ENCODE measurements around the gene TDRD7.

The TDRD7 gene

DNA sequence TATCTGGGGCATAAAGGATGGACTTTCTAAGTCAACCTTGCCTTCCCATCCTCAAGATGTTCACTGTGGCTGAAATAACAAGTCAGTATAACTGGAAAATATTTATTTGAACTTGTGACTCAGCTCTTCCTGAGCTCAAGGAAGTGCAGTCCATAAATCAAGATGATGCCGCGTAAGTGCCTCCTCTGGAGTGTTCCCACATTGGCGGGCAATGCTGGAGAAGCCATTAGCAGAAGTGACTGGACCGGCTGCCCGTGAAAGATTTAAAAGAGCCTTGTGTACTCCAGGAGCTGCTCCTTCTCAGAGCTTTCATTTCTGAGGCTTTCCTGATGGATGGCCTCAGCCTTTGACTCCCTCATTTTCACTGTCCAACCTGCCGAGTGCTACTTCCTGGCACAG lies 107.0 kb downstream of the TDRD7 start:
- H3K4me3 ChIP-seq (ENCODE audit: low read depth in 1 of 5, low read length in 5 of 5), result no peak overlapping the region
- H3K36me3 ChIP-seq (ENCODE audit: control insufficient read depth in 5 of 5, insufficient read depth in 5 of 5, low read length in 5 of 5), result no peaks in the 10 kb centered on the region
- H3K4me1 ChIP-seq (ENCODE audit: control insufficient read depth in 5 of 5, insufficient read depth in 5 of 5, low read length in 5 of 5), result peaks cover 0 to 5% (median 0%) of the 10 kb centered on the region in 5 donors
- no peaks in the 10 kb centered on the region for H3K9me3 ChIP-seq (ENCODE audit: control insufficient read depth in 5 of 5, low read length in 5 of 5)
- H3K27ac ChIP-seq (ENCODE audit: low read depth, low read length), result no peak overlapping the region
- H3K27me3 ChIP-seq (ENCODE audit: control insufficient read depth in 5 of 5, insufficient read depth in 4 of 5, low read length in 5 of 5), result peaks cover 0 to 4% (median 0%) of the 10 kb centered on the region in 5 donors
- no peak overlapping the region for H3K9ac ChIP-seq (ENCODE audit: low read length in 5 of 5)

GRCh38 chr9:97519441-97519970 lies 107.6 kb downstream of the TDRD7 start:
- peaks cover 0 to 5% (median 0%) of the 10 kb centered on the region in 5 donors for H3K4me1 ChIP-seq (ENCODE audit: control insufficient read depth in 5 of 5, insufficient read depth in 5 of 5, low read length in 5 of 5)
- H3K9me3 ChIP-seq (ENCODE audit: control insufficient read depth in 5 of 5, low read length in 5 of 5), result no peaks in the 10 kb centered on the region
- no peak overlapping the region for H3K27ac ChIP-seq (ENCODE audit: low read depth, low read length)
- H3K36me3 ChIP-seq (ENCODE audit: control insufficient read depth in 5 of 5, insufficient read depth in 5 of 5, low read length in 5 of 5), result no peaks in the 10 kb centered on the region
- no peak overlapping the region for H3K4me3 ChIP-seq (ENCODE audit: low read depth in 1 of 5, low read length in 5 of 5)
- H3K9ac ChIP-seq (ENCODE audit: low read length in 5 of 5), result no peak overlapping the region
- H3K27me3 ChIP-seq (ENCODE audit: control insufficient read depth in 5 of 5, insufficient read depth in 4 of 5, low read length in 5 of 5), result peaks cover 0 to 4% (median 0%) of the 10 kb centered on the region in 5 donors

DNA sequence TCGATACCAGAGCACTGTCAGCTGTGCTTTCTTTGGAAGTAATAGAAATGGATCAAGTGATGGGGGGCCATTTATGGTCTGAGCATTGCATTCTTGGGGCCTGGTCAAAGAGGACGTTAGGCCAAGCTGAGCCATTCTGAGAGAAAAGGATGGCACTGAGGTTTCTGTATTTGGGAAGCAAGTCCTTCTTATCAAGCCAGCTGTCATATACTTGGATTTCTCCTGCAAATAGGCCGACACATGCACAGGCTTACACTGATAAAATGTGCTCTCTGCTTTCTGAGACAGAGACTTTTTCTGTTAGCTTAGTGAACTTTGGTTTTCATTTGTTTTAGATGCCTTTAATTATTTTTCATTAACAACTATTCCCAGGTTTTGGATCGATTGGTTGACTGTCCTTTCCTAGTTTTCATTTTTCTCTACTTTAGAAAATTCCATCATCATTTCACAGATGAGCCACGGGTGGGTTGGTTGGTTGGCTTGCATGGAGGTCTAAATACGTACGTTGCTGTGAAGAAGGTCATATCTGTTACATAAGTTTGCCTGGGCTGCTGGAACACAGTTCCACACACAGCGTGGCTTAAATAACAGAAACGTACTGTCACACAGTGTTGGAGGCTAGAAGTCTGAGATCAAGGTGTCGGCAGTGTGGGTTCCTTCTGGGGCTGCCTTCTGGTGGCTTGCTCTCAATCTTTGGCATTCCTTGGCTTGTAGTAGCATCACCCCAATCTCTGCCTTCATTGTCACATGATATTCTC lies 109.9 kb downstream of the TDRD7 start:
- Histone ChIP-seq H3K9ac (ENCODE audit: low read length in 5 of 5) (no peak overlapping the region), H3K36me3 (ENCODE audit: control insufficient read depth in 5 of 5, insufficient read depth in 5 of 5, low read length in 5 of 5) (peaks cover 0 to 2% (median 0%) of the 10 kb centered on the region in 5 donors), H3K4me1 (ENCODE audit: control insufficient read depth in 5 of 5, insufficient read depth in 5 of 5, low read length in 5 of 5) (peaks cover 0 to 1% (median 0%) of the 10 kb centered on the region in 5 donors), H3K9me3 (ENCODE audit: control insufficient read depth in 5 of 5, low read length in 5 of 5) (no peaks in the 10 kb centered on the region), H3K27ac (ENCODE audit: low read depth, low read length) (no peak overlapping the region), H3K4me3 (ENCODE audit: low read depth in 1 of 5, low read length in 5 of 5) (no peak overlapping the region), H3K27me3 (ENCODE audit: control insufficient read depth in 5 of 5, insufficient read depth in 4 of 5, low read length in 5 of 5) (peaks cover 0 to 2% (median 0%) of the 10 kb centered on the region in 5 donors)

DNA sequence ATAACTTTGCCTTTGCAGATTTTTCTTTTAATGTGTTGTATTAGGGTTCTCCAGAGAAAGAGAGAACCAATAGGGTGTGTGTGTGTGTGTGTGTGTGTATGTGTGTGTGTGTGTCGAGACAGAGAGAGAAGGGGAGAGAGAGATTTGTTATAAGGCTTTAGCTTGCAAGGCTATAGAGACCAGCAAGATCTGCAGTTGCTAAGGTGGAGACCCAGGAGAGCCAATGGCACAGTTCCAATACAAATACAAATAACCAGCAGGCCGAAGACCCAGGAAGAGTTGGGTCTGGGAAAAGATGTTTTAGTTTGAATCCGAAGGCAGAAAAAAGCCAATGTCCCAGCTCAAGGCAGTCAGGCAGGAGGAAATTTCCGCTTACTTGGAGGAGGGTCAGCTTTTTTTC lies 112.5 kb downstream of the TDRD7 start:
- H3K4me1 ChIP-seq (ENCODE audit: control insufficient read depth in 5 of 5, insufficient read depth in 5 of 5, low read length in 5 of 5), result peaks cover 0 to 4% (median 0%) of the 10 kb centered on the region in 5 donors
- H3K4me3 ChIP-seq (ENCODE audit: low read depth in 1 of 5, low read length in 5 of 5), result no peak overlapping the region
- H3K9me3 ChIP-seq (ENCODE audit: control insufficient read depth in 5 of 5, low read length in 5 of 5), result no peaks in the 10 kb centered on the region
- H3K27me3 ChIP-seq (ENCODE audit: control insufficient read depth in 5 of 5, insufficient read depth in 4 of 5, low read length in 5 of 5), result no peaks in the 10 kb centered on the region
- no peak overlapping the region for H3K27ac ChIP-seq (ENCODE audit: low read depth, low read length)
- H3K36me3 ChIP-seq (ENCODE audit: control insufficient read depth in 5 of 5, insufficient read depth in 5 of 5, low read length in 5 of 5), result peaks cover 0 to 2% (median 0%) of the 10 kb centered on the region in 5 donors
- no peak overlapping the region for H3K9ac ChIP-seq (ENCODE audit: low read length in 5 of 5)

GRCh38 chr9:97525451-97525850 lies 113.6 kb downstream of the TDRD7 start:
- Histone ChIP-seq H3K36me3 (ENCODE audit: control insufficient read depth in 5 of 5, insufficient read depth in 5 of 5, low read length in 5 of 5) (peaks cover 0 to 2% (median 0%) of the 10 kb centered on the region in 5 donors), H3K27ac (ENCODE audit: low read depth, low read length) (no peak overlapping the region), H3K4me3 (ENCODE audit: low read depth in 1 of 5, low read length in 5 of 5) (no peak overlapping the region), H3K9me3 (ENCODE audit: control insufficient read depth in 5 of 5, low read length in 5 of 5) (no peaks in the 10 kb centered on the region), H3K9ac (ENCODE audit: low read length in 5 of 5) (no peak overlapping the region), H3K4me1 (ENCODE audit: control insufficient read depth in 5 of 5, insufficient read depth in 5 of 5, low read length in 5 of 5) (peaks cover 0 to 4% (median 0%) of the 10 kb centered on the region in 5 donors), H3K27me3 (ENCODE audit: control insufficient read depth in 5 of 5, insufficient read depth in 4 of 5, low read length in 5 of 5) (no peaks in the 10 kb centered on the region)

DNA sequence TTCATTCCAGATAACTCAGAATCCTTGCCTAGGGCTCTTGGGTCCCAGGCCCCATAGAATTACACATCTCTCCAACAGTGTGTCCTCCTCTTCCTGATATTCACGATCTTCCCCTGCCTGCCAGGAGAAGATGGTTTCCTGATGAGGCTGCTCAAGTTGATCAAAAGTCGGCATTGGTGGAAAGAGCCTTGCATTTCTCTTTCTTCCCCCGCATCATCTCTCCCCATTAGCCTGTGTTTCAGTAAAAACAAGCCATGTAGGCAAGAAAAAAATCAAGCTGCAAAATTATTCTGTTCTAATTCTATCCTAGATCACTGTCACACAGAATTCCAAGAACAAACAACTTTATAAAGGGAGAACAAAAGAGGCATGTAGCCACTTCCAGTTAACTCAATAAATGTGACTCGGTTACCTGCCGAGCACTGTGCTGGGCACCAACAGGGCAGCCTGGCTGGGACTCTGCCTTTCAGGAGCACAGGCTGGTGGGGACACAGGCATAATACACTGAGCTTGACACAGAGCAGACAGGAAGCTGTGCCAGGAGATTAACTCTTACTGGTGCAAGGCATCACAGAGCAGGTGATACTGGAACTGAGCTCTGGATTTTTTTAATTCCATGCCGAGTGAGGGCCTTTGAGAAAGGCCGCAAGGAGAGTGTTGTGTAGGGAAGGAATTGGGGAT lies 115.1 kb downstream of the TDRD7 start:
- H3K4me3 ChIP-seq (ENCODE audit: low read depth in 1 of 5, low read length in 5 of 5), result no peak overlapping the region
- H3K9ac ChIP-seq (ENCODE audit: low read length in 5 of 5), result no peak overlapping the region
- peaks cover 0 to 2% (median 0%) of the 10 kb centered on the region in 5 donors for H3K36me3 ChIP-seq (ENCODE audit: control insufficient read depth in 5 of 5, insufficient read depth in 5 of 5, low read length in 5 of 5)
- H3K9me3 ChIP-seq (ENCODE audit: control insufficient read depth in 5 of 5, low read length in 5 of 5), result no peaks in the 10 kb centered on the region
- H3K4me1 ChIP-seq (ENCODE audit: control insufficient read depth in 5 of 5, insufficient read depth in 5 of 5, low read length in 5 of 5), result peaks cover 0 to 4% (median 0%) of the 10 kb centered on the region in 5 donors
- H3K27me3 ChIP-seq (ENCODE audit: control insufficient read depth in 5 of 5, insufficient read depth in 4 of 5, low read length in 5 of 5), result no peaks in the 10 kb centered on the region
- H3K27ac ChIP-seq (ENCODE audit: low read depth, low read length), result no peak overlapping the region

GRCh38 chr9:97527626-97528528 lies 116.0 kb downstream of the TDRD7 start:
- Histone ChIP-seq H3K9me3 (ENCODE audit: control insufficient read depth in 5 of 5, low read length in 5 of 5) (no peaks in the 10 kb centered on the region), H3K4me3 (ENCODE audit: low read depth in 1 of 5, low read length in 5 of 5) (no peak overlapping the region), H3K27ac (ENCODE audit: low read depth, low read length) (no peak overlapping the region), H3K9ac (ENCODE audit: low read length in 5 of 5) (no peak overlapping the region), H3K36me3 (ENCODE audit: control insufficient read depth in 5 of 5, insufficient read depth in 5 of 5, low read length in 5 of 5) (peaks cover 0 to 2% (median 0%) of the 10 kb centered on the region in 5 donors), H3K27me3 (ENCODE audit: control insufficient read depth in 5 of 5, insufficient read depth in 4 of 5, low read length in 5 of 5) (no peaks in the 10 kb centered on the region), H3K4me1 (ENCODE audit: control insufficient read depth in 5 of 5, insufficient read depth in 5 of 5, low read length in 5 of 5) (peaks cover 0 to 6% (median 0%) of the 10 kb centered on the region in 5 donors)

GRCh38 chr9:97528529-97529230 lies 116.8 kb downstream of the TDRD7 start:
- peaks cover 0 to 1% (median 0%) of the 10 kb centered on the region in 5 donors for H3K9me3 ChIP-seq (ENCODE audit: control insufficient read depth in 5 of 5, low read length in 5 of 5)
- H3K4me3 ChIP-seq (ENCODE audit: low read depth in 1 of 5, low read length in 5 of 5), result no peak overlapping the region
- peaks cover 0 to 2% (median 0%) of the 10 kb centered on the region in 5 donors for H3K36me3 ChIP-seq (ENCODE audit: control insufficient read depth in 5 of 5, insufficient read depth in 5 of 5, low read length in 5 of 5)
- H3K9ac ChIP-seq (ENCODE audit: low read length in 5 of 5), result no peak overlapping the region
- H3K4me1 ChIP-seq (ENCODE audit: control insufficient read depth in 5 of 5, insufficient read depth in 5 of 5, low read length in 5 of 5), result peaks cover 0 to 6% (median 0%) of the 10 kb centered on the region in 5 donors
- H3K27ac ChIP-seq (ENCODE audit: low read depth, low read length), result no peak overlapping the region
- H3K27me3 ChIP-seq (ENCODE audit: control insufficient read depth in 5 of 5, insufficient read depth in 4 of 5, low read length in 5 of 5), result no peaks in the 10 kb centered on the region
